Activated CD4-positive, alpha-beta memory T cell treated with anti-CD3 and anti-CD28 coated beads, Interleukin-2, amount 10 ng/mL, durations not matched to agents 7 days and 5 days (primary cell): ENCODE measurements around the gene GRB2. TPM values are rescaled to one million over a fixed set of nuclear protein-coding genes. Genes with fewer than 3 reads are reported as not detected.
A peak's percentile ranks its signal among the peaks of the same experiment; 100 is the strongest.
"Not testable (repeated sequence)": the region's sequence is repeated elsewhere in the genome, so short reads cannot be mapped to it uniquely, and the experiment has no call there.

Source experiments
- CTCF ChIA-PET: fragments of 350-600 bp; sonication (Branson Sonifier 250); formaldehyde crosslinking; loops from one replicate; lab custom pipeline; 2021; ENCODE audit warnings: antibody characterized with exemption, inconsistent platforms; lab: Charles Lee
- POLR2A ChIA-PET: fragments of 350-600 bp; sonication (Branson Sonifier 250); formaldehyde crosslinking; loops from one replicate; lab custom pipeline; 2021; ENCODE audit warnings: antibody characterized with exemption; lab: Charles Lee
- DNase-seq: peaks from one replicate; pipeline ENCODE4 v3.0.0-alpha.2; 2020
- H3K27ac Mint-ChIP-seq: one replicate; pipeline ENCODE4 v1.8.0; 2021; ENCODE audit warnings: mild to moderate bottlenecking, mixed read lengths
- H3K27me3 Mint-ChIP-seq: one replicate; pipeline ENCODE4 v1.8.0; 2021; ENCODE audit warnings: mixed read lengths
- H3K36me3 Mint-ChIP-seq: one replicate; pipeline ENCODE4 v1.8.0; 2021; ENCODE audit warnings: low read depth, mixed read lengths
- H3K4me1 Mint-ChIP-seq: one replicate; pipeline ENCODE4 v1.8.0; 2021; ENCODE audit warnings: mixed read lengths
- H3K4me3 Mint-ChIP-seq: one replicate; pipeline ENCODE4 v1.8.0; 2021; ENCODE audit warnings: mild to moderate bottlenecking, mixed read lengths
- H3K9me3 Mint-ChIP-seq: one replicate; pipeline ENCODE4 v1.8.0; 2021; ENCODE audit warnings: mixed read lengths
- total RNA-seq, 2 experiments: library from RNA; stranded (reverse); gene quantifications; one replicate each; pipeline ENCODE4 v1.2.3, GENCODE V29; 2021

The GRB2 gene
- total RNA-seq, 2 experiments from 2014 or later: 130 to 132 TPM

DNA sequence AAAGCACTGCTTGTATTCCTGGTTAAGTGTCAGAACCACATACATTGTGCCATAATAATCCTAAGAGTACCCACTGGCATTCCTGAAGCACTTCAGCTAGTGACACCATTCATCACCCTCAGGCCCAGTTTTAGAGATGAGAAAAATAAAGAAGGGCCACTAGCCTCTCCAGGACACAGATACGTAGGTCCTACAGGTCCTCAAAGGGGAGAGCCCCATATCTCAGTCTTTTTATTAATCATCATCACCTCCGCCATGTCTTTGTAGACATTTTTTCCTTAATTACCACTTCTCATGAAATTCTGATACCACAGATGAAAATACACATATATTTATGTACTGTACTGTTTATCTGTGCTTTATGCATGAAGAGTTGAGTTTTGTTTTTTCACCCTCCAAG is 43.5 kb downstream of the GRB2 start:
- H3K4me1 Mint-ChIP-seq: peaks cover 72% of the 10 kb centered on the region
- ChIA-PET POLR2A (interaction anchor here (1.5 kb wide), 1 partner anchor 91 kb away, joined by 3 read pairs; the partner anchor contains the start of gene MIF4GD), CTCF (interaction anchor here (1.7 kb wide), 1 partner anchor 20 kb away, joined by 4 read pairs; no protein-coding TSS in a partner anchor)
- H3K9me3 Mint-ChIP-seq: no peaks in the 10 kb centered on the region
- no peaks in the 10 kb centered on the region for H3K27me3 Mint-ChIP-seq
- H3K36me3 Mint-ChIP-seq: peaks cover 9% of the 10 kb centered on the region
- DNase-seq: no peak
- no peak overlapping the region for H3K4me3 Mint-ChIP-seq
- no peak overlapping the region for H3K27ac Mint-ChIP-seq

DNA sequence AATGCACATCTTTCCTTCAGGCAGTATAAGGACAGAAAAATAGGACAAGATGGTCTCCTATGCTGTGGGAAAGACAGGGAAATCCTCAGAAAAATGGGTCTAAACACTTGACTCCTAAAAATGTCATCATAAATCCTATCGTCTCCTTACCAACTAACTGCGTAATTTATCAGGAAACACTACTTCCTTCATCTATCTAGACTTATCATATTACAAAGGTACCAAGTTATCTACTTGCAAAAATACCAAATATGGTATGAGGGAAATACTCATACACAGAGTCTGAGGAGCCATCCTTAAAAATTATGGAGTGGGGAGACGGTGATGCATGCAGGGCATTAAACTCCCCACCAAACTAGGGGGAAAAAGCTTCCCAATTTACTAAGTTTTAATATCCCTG is 44.1 kb downstream of the GRB2 start:
- Mint-ChIP-seq H3K9me3 (no peaks in the 10 kb centered on the region), H3K36me3 (peaks cover 16% of the 10 kb centered on the region), H3K27ac (no peak overlapping the region), H3K4me1 (peaks cover 72% of the 10 kb centered on the region), H3K4me3 (no peak overlapping the region), H3K27me3 (no peaks in the 10 kb centered on the region)
- ChIA-PET POLR2A (interaction anchor here (1.4 to 1.5 kb wide), 2 partner anchors 19 to 91 kb away, joined by 3 read pairs; partner anchors contain the start of gene MIF4GD), CTCF (interaction anchor here (1.7 kb wide), 1 partner anchor 20 kb away, joined by 4 read pairs; no protein-coding TSS in a partner anchor)
- DNase-seq: no peak

DNA sequence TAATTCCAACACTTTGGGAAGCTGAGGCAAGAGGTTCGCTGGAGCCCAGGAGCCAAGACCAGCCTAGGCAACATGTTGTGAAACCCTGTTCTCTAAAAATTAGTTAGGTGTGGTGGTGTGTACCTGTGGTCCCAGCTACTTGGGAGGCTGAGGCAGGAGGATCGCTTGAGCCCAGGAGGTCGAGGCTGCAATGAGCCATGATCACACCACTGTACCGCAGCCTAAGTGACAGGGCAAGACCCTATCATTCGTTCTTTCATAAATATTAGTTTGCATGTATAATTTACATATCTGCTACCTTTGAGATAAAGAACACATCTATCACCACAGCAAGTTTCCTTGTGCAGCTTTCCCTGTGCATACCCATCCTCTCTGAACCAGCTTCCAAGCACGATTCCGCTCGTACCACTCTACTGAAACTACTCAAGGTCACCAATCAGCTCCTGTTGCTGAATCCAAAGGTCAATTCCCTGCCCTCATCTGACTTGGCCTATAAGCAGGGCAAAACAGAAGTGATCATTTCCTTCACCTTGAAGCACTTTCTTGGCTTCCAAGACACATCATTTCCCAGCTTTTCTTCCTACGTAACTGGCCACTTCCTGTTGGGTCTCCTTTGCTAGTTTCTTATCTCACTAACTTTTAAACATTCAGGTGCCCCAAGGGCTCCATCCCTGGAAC is 49.1 kb downstream of the GRB2 start:
- peaks cover 31% of the 10 kb centered on the region for H3K4me1 Mint-ChIP-seq
- H3K27ac Mint-ChIP-seq: no peak overlapping the region
- H3K9me3 Mint-ChIP-seq: no peaks in the 10 kb centered on the region
- no peak overlapping the region for H3K4me3 Mint-ChIP-seq
- ChIA-PET CTCF (no interaction called here), POLR2A (interaction anchor here (1.8 kb wide), 1 partner anchor 12 kb away, joined by 6 read pairs; no protein-coding TSS in a partner anchor)
- peaks cover 19% of the 10 kb centered on the region for H3K36me3 Mint-ChIP-seq
- no peaks in the 10 kb centered on the region for H3K27me3 Mint-ChIP-seq
- DNase-seq: no peak

DNA sequence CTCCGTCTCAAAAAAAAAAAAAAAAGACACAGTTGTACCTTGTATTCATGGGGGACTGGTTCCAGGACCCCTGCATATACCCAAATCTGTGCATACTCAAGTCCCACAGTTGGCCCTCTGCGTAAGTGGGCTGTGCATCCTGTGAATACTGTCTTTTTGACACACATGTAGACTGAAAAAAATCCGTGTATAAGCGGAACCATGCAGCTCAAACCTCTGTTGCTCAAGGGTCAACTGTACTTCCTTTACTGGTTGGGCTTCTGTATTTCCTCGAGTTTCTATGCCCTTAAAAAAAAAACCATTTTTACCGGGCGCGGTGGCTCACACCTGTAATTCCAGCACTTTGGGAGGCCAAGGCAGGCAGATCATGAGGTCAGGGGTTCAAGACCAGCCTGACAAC is 52.3 kb downstream of the GRB2 start:
- no peak overlapping the region for H3K4me3 Mint-ChIP-seq
- CTCF ChIA-PET: interaction anchor here (0.6 kb wide), 1 partner anchor 226 kb away, joined by 3 read pairs; no protein-coding TSS in a partner anchor
- no peak for DNase-seq
- H3K27me3 Mint-ChIP-seq: no peaks in the 10 kb centered on the region
- peaks cover 21% of the 10 kb centered on the region for H3K4me1 Mint-ChIP-seq
- H3K36me3 Mint-ChIP-seq: peaks cover 17% of the 10 kb centered on the region
- H3K27ac Mint-ChIP-seq: no peak overlapping the region
- no peaks in the 10 kb centered on the region for H3K9me3 Mint-ChIP-seq
- POLR2A ChIA-PET: no interaction called here

DNA sequence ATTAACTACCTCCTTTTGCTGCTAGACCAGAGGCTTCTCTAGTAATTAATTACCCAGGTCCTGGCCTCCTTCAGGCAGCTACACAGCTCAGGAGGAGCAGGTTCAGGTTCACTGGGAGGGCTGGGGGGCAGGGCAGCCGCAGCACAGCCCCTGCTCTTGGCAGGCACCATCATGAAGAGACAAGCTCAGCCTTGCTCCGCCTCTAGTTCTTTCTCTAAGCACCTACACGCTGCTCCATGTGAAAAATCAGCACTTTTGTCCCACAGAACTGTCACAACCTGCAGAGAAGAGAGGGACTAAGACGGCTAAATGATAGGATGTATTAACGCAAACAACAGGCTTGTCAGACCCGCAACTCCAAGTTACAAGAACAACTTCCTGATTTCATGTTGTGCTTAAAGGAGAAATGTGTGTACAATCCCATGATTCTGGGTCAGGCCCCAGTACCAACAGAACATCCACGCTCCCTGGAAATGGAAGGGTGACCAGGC is 53.4 kb downstream of the GRB2 start:
- no peak for DNase-seq
- H3K9me3 Mint-ChIP-seq: no peaks in the 10 kb centered on the region
- peaks cover 15% of the 10 kb centered on the region for H3K36me3 Mint-ChIP-seq
- ChIA-PET CTCF (no interaction called here), POLR2A (no interaction called here)
- no peak overlapping the region for H3K4me3 Mint-ChIP-seq
- H3K27ac Mint-ChIP-seq: no peak overlapping the region
- H3K4me1 Mint-ChIP-seq: peaks cover 29% of the 10 kb centered on the region
- no peaks in the 10 kb centered on the region for H3K27me3 Mint-ChIP-seq

DNA sequence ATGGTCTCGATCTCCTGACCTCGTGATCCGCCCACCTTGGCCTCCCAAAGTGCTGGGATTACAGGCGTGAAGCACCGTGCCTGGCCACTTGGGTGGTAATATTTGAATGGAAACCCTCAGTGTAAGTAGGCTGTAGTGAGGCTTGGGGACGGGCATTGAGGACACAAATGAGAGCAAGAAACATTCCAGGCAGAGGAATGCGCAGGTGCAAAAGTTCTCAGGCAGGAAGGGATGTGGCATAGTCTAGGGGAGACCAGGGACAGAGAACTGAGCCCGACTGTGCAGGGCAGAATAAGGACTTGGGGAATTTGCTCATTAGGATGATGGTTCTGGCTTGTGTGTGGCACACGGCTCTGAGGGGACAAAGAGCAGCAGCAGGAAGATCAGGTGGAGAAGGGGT is 54.8 kb downstream of the GRB2 start:
- H3K36me3 Mint-ChIP-seq: peaks cover 7% of the 10 kb centered on the region
- H3K27ac Mint-ChIP-seq: no peak overlapping the region
- ChIA-PET CTCF (interaction anchor here (0.8 kb wide), 2 partner anchors 13 kb away, joined by 3 to 4 read pairs; no protein-coding TSS in a partner anchor), POLR2A (no interaction called here)
- H3K4me1 Mint-ChIP-seq: peaks cover 31% of the 10 kb centered on the region
- no peak for DNase-seq
- no peaks in the 10 kb centered on the region for H3K9me3 Mint-ChIP-seq
- H3K4me3 Mint-ChIP-seq: no peak overlapping the region
- H3K27me3 Mint-ChIP-seq: no peaks in the 10 kb centered on the region

DNA sequence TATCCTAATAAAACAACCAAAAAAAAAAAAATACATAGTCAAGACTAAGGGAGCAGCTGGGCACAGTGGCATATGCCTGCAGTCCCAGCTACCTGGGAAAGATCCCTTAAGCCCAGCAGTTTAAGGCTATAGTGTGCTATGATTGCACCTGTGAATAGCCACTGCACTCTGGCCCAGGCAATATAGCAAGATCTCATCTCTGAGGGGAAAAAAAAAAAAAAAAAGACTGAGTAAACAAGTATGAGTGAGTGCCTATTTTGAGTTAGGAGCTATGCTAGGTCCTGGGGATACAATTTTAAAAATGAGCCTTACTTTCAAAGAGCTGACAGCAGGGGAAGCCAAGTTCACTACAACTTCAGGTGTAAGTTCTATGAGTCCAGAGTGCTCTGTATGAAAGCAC is 55.4 kb downstream of the GRB2 start:
- Mint-ChIP-seq H3K4me3 (no peak overlapping the region), H3K27ac (no peak overlapping the region), H3K4me1 (peaks cover 38% of the 10 kb centered on the region), H3K27me3 (no peaks in the 10 kb centered on the region), H3K9me3 (no peaks in the 10 kb centered on the region), H3K36me3 (peaks cover 3% of the 10 kb centered on the region)
- ChIA-PET POLR2A (no interaction called here), CTCF (interaction anchor here (0.8 kb wide), 1 partner anchor 13 kb away, joined by 4 read pairs; no protein-coding TSS in a partner anchor)
- DNase-seq: no peak

DNA sequence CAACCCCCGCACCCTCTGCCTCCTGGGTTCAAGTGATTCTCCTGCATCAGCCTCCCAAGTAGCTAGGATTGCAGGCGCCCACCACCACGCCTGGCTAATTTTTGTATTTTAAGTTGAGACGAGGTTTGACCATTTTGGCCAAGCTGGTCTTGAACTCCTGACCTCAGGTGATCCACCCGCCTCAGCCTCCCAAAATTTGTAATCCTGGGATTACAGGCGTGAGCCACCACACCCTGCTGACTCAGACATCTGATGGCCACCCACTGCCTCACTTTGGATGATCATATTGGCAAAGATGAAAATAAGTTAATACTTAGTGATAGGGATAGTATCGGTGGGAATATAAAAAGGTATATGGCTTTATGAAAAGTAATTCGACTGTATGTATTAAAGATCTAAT is 55.9 kb downstream of the GRB2 start:
- H3K27me3 Mint-ChIP-seq: no peaks in the 10 kb centered on the region
- H3K36me3 Mint-ChIP-seq: peaks cover 3% of the 10 kb centered on the region
- ChIA-PET CTCF (interaction anchor here (1.4 to 1.7 kb wide), 3 partner anchors 11 to 54 kb away, joined by 3 to 8 read pairs (median 4); no protein-coding TSS in a partner anchor), POLR2A (no interaction called here)
- H3K4me1 Mint-ChIP-seq: peaks cover 40% of the 10 kb centered on the region
- H3K9me3 Mint-ChIP-seq: no peaks in the 10 kb centered on the region
- no peak overlapping the region for H3K4me3 Mint-ChIP-seq
- H3K27ac Mint-ChIP-seq: no peak overlapping the region
- DNase-seq: no peak

DNA sequence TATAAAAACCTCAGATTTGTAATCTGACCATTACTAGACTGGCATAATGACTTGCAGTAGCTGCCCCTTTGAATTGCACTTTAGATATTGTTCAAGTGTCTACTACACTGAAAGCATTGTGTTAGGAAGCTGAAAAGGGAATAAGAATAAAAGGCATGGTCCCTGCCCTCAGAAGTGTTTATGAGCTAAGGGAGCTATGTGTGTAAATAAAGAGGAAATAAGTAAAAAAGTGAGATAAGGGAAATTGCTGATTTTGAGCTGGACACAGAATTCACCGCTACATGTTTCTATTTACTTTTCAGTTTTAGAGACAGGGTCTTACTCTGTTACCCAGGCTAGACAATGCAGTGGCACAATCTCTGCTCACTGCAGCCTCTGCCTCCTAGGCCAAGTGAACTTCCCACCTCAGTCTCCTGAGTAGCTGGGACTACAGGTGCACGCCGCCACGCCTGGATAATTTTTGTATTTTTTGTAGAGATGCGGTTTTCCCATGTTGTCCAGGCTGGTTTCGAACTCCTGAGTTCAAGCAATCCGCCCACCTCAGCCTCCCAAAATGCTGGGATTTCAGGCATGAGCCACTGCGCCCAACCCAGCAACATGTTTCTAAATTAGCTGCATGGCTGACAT is 57.0 kb downstream of the GRB2 start:
- Mint-ChIP-seq H3K9me3 (no peaks in the 10 kb centered on the region), H3K36me3 (no peaks in the 10 kb centered on the region), H3K4me1 (peaks cover 50% of the 10 kb centered on the region), H3K4me3 (no peak overlapping the region), H3K27me3 (no peaks in the 10 kb centered on the region), H3K27ac (no peak overlapping the region)
- ChIA-PET POLR2A (interaction anchor here (0.9 to 1.3 kb wide), 3 partner anchors 15 to 108 kb away, joined by 3 to 4 read pairs (median 3); partner anchors contain the start of gene TMEM94), CTCF (interaction anchor here (0.8 to 1.8 kb wide), 5 partner anchors 10 to 55 kb away, joined by 3 to 8 read pairs (median 4); no protein-coding TSS in a partner anchor)
- no peak for DNase-seq

DNA sequence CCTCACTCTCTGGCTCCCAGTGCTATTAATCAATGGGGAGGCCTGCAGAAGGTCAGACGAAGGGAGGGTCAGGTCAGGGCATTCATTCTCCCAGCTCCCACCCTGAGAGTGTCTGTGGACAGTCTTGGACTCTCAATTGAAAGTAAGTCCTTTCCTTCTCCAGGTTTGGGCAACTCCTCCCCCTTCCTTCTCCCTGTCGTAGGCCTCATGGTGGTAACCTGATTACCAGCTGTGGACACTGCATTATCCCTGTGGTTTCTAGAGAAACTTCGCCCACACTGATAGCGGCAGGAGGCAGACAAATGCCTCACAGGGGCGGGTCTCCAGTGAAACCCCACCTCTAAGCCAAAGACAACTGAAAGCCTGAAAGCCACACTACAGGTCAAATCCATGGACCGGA is 58.6 kb downstream of the GRB2 start:
- Mint-ChIP-seq H3K27me3 (no peaks in the 10 kb centered on the region), H3K4me3 (no peak overlapping the region), H3K36me3 (peaks cover 2% of the 10 kb centered on the region), H3K4me1 (peaks cover 59% of the 10 kb centered on the region), H3K9me3 (no peaks in the 10 kb centered on the region), H3K27ac (peak overlapping the region; percentile 19)
- no peak for DNase-seq
- POLR2A ChIA-PET: no interaction called here
- CTCF ChIA-PET: interaction anchor here (1.8 kb wide), 1 partner anchor 24 kb away, joined by 7 read pairs; no protein-coding TSS in a partner anchor

DNA sequence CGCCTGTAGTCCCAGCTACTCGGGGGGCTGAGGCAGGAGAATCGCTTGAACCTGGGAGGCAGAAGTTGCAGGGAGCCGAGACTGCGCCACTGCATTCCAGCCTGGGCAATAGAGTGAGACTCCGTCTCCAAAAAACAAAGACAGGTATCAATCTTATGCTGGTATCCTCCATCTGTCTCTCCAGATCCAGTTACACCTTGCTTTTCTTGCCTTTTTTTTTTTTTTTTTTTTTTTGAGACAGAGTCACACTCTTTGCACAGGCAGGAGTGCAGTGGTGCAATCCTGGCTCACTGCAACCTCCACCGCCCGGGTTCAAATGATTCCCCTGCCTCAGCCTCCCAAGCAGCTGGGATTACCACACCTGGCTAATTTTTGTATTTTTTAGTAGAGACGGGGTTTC is 59.1 kb downstream of the GRB2 start:
- H3K4me1 Mint-ChIP-seq: peaks cover 63% of the 10 kb centered on the region
- not testable (repeated sequence) for H3K36me3 Mint-ChIP-seq, H3K27ac Mint-ChIP-seq, DNase-seq, H3K9me3 Mint-ChIP-seq, H3K4me3 Mint-ChIP-seq, H3K27me3 Mint-ChIP-seq
- ChIA-PET CTCF (interaction anchor here (0.9 to 1.9 kb wide), 4 partner anchors 10 to 46 kb away, joined by 3 to 5 read pairs (median 4); no protein-coding TSS in a partner anchor), POLR2A (interaction anchor here (0.9 to 1.0 kb wide), 3 partner anchors 48 to 57 kb away, joined by 3 to 4 read pairs (median 3); partner anchors contain the start of gene SLC25A19)

DNA sequence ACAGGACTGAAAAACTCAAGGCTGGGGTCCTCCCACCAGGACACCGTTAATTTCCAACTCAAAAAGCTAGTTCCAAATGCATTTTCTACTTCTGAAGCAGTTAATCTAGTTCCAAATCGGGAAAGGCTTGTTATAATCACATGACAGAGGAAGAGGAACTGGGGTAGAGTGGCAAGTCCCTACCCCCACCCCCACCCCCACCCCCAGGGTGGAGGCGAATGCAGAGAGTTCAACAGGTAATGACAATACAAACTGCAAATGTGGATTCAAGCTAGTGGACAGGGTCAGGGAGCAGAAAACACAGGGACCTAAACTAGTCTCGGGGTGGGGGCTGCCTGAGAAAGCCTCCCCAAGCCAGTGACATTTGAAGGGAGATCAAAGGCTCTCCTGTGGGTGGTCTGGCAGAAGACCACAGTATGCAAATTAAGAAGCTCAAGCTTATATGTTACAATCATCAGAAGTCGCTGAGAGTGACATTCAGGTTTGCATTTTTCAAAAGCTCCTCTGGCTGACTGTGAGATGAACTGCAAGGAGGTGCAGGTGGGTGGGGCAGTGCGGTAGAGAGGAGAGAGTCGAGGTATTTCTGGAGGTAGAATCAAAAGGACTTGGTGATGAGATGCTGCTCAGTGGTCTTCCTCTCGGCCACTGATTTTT is 59.8 kb downstream of the GRB2 start:
- CTCF ChIA-PET: interaction anchor here (0.9 to 1.9 kb wide), 5 partner anchors 9 to 51 kb away, joined by 3 to 5 read pairs (median 4); no protein-coding TSS in a partner anchor
- POLR2A ChIA-PET: interaction anchor here (0.6 to 1.8 kb wide), 7 partner anchors 10 to 176 kb away, joined by 3 to 6 read pairs (median 3); partner anchors contain the start of gene SLC25A19
- DNase-seq: peak; percentile 30
- no peaks in the 10 kb centered on the region for H3K27me3 Mint-ChIP-seq
- peak overlapping the region; percentile 57 for H3K27ac Mint-ChIP-seq
- peaks cover 5% of the 10 kb centered on the region for H3K36me3 Mint-ChIP-seq
- H3K4me1 Mint-ChIP-seq: peaks cover 66% of the 10 kb centered on the region
- H3K9me3 Mint-ChIP-seq: no peaks in the 10 kb centered on the region
- no peak overlapping the region for H3K4me3 Mint-ChIP-seq
